NCI-H128 (cell line): ENCODE data around the gene COL9A3.
A peak's percentile ranks its signal among the peaks of the same experiment; 100 is the strongest.
"Not testable (repeated sequence)": the region's sequence is repeated elsewhere in the genome, so short reads cannot be mapped to it uniquely, and the experiment has no call there.

Experiments
- DNase-seq: peaks from one replicate; lab custom pipeline; 2025; ENCODE audit not compliant: unreplicated experiment; lab: John Stamatoyannopoulos, UW

COL9A3 gene

GRCh38 chr20:62832951-62833391 lies 16.1 kb downstream of the COL9A3 start:
- DNase-seq, result no peak

- DNase-seq, result no peak
Observed at GRCh38 chr20:62834967-62835730, 18.3 kb downstream of the COL9A3 start.

GRCh38 chr20:62835931-62836861 lies 19.3 kb downstream of the COL9A3 start:
- DNase-seq, result no peak

GRCh38 chr20:62836967-62837490 lies 20.2 kb downstream of the COL9A3 start:
- DNase-seq, result no peak

GRCh38 chr20:62837790-62838127 lies 20.9 kb downstream of the COL9A3 start:
- DNase-seq, result no peak

- peak; percentile 9 for DNase-seq
Observed at GRCh38 chr20:62838128-62838891, 21.5 kb downstream of the COL9A3 start.

GRCh38 chr20:62839261-62839660 lies 22.4 kb downstream of the COL9A3 start:
- DNase-seq, result no peak

- DNase-seq, result no peak
Observed at GRCh38 chr20:62839816-62840215, 23.0 kb downstream of the COL9A3 start.

- DNase-seq, result no peak
Observed at GRCh38 chr20:62840244-62841197, 23.7 kb downstream of the COL9A3 start.

- no peak for DNase-seq
Observed at GRCh38 chr20:62841705-62842212, 24.9 kb downstream of the COL9A3 start.

GRCh38 chr20:62843656-62844055 lies 26.8 kb downstream of the COL9A3 start:
- DNase-seq, result no peak

- DNase-seq, result no peak
Observed at GRCh38 chr20:62844182-62844581, 27.3 kb downstream of the COL9A3 start.

- DNase-seq, result no peak
Observed at GRCh38 chr20:62845416-62846160, 28.7 kb downstream of the COL9A3 start.

- DNase-seq, result no peak
Observed at GRCh38 chr20:62846166-62846890, 29.5 kb downstream of the COL9A3 start.

- DNase-seq, result not testable (repeated sequence)
Observed at GRCh38 chr20:62848917-62849316, 32.1 kb downstream of the COL9A3 start.

GRCh38 chr20:62849431-62849830 lies 32.6 kb downstream of the COL9A3 start:
- DNase-seq, result no peak

- DNase-seq, result no peak
Observed at GRCh38 chr20:62850333-62850974, 33.6 kb downstream of the COL9A3 start.

GRCh38 chr20:62852196-62852595 lies 35.3 kb downstream of the COL9A3 start:
- no peak for DNase-seq
